Gastroesophageal sphincter (tissue), 3 donors: Measurements from ENCODE around the gene RBM18.

Experiments
- EP300 ChIP-seq: sonication (generic); formaldehyde crosslinking; IDR thresholded peaks from one replicate; pipeline ENCODE4 v1.6.1; 2017; ENCODE audit warnings: antibody characterized with exemption, mild to moderate bottlenecking
- POLR2AphosphoS5 ChIP-seq: sonication (generic); formaldehyde crosslinking; IDR thresholded peaks from one replicate; pipeline ENCODE4 v1.6.1; 2017; ENCODE audit warnings: antibody characterized with exemption
- TF ChIP-seq, protein P1 (sequence below), 4 experiments: fragments of 200-600 bp in 2 of 4; fragments of 450-650 bp in 2 of 4; sonication (generic) in 1 of 4; IDR thresholded peaks; one replicate each; pipeline ENCODE4 v1.5.1; 2017 to 2019; ENCODE audit warnings: antibody characterized with exemption in 4 of 4, mild to moderate bottlenecking in 2 of 4, moderate library complexity in 2 of 4

DNA sequence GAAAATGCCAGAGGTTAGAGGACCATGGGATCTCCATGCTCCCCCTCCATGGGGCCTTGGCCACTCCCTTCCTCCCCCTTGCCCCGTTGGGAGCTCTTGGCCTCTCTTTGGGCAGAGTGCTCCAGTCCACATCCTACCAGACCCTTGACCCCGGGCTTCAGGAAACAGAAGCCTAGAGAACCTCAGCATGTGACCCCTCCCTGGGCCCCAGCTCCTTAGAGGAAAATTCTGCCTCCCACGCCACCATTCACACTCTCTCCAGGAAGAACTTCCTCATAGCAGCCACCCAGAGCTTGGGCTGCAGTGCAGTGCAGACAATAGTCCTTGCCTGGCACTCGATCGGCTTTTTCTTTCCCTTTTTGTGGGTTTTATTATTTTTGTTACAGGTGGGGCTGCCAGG, 41.8 kb downstream of the RBM18 start:
- no peak for TF ChIP-seq POLR2AphosphoS5
- TF ChIP-seq EP300, result no peak
- TF ChIP-seq, protein P1, sequence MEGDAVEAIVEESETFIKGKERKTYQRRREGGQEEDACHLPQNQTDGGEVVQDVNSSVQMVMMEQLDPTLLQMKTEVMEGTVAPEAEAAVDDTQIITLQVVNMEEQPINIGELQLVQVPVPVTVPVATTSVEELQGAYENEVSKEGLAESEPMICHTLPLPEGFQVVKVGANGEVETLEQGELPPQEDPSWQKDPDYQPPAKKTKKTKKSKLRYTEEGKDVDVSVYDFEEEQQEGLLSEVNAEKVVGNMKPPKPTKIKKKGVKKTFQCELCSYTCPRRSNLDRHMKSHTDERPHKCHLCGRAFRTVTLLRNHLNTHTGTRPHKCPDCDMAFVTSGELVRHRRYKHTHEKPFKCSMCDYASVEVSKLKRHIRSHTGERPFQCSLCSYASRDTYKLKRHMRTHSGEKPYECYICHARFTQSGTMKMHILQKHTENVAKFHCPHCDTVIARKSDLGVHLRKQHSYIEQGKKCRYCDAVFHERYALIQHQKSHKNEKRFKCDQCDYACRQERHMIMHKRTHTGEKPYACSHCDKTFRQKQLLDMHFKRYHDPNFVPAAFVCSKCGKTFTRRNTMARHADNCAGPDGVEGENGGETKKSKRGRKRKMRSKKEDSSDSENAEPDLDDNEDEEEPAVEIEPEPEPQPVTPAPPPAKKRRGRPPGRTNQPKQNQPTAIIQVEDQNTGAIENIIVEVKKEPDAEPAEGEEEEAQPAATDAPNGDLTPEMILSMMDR (IDR thresholded peaks at IDR 0.05), result no peak
